Measurements from ENCODE around the gene FMNL2.

- TF ChIP-seq CTCF (IDR thresholded peaks at IDR 0.05 in 2 of 3, conservative IDR thresholded peaks at IDR 0.05 in 1 of 3; ENCODE audit: borderline replicate concordance in 1 of 3, insufficient read depth in 1 of 3, low read depth in 2 of 3, low read length in 2 of 3) (no peak), ZNF274 (IDR thresholded peaks at IDR 0.05; ENCODE audit: low read depth, low read length) (no peak), SP1 (IDR thresholded peaks at IDR 0.05; ENCODE audit: low read depth) (no peak), MAX (IDR thresholded peaks at IDR 0.05) (no peak), EZH2phosphoT487 (IDR thresholded peaks at IDR 0.05; ENCODE audit: borderline replicate concordance) (no peak), ZBTB33 (IDR thresholded peaks at IDR 0.05; ENCODE audit: extremely low read depth, insufficient replicate concordance, low read length) (no peak), POLR2A (IDR thresholded peaks at IDR 0.05; ENCODE audit: borderline replicate concordance, extremely low read depth, insufficient read depth, insufficient read length) (no peak), YY1 (IDR thresholded peaks at IDR 0.05; ENCODE audit: extremely low read depth, insufficient replicate concordance, low read depth, low read length) (no peak)
Observed at GRCh38 chr2:152658221-152658620, 323.2 kb downstream of the FMNL2 start.

Measured in HCT116 (cell line).